HCT116 (cell line): ENCODE results near the gene EML1. TPM values are rescaled to one million over a fixed set of nuclear protein-coding genes. Genes with fewer than 3 reads are reported as not detected.

Experiments used
- ATAC-seq: fragments of 200-7000 bp; cut with Tn5 transposase; 2 replicates; pipeline ENCODE4 v1.9.1; 2020; ENCODE audit warnings: mild to moderate bottlenecking, moderate library complexity
- BruUV-seq: library from RNA; stranded (reverse); fragments of 400-500 nt; replicated peaks from 2 replicates; lab custom pipeline; 2021; lab: Mats Ljungman, UMichigan
- CTCF ChIA-PET: fragments of 300-600 bp; sonication (Branson Sonifier 250); formaldehyde crosslinking; loops from one replicate; lab custom pipeline; 2021; ENCODE audit warnings: antibody characterized with exemption; lab: Charles Lee
- POLR2A ChIA-PET: fragments of 300-600, 350-600 bp; sonication (Branson Sonifier 250); formaldehyde crosslinking; loops from one replicate; lab custom pipeline; 2021; ENCODE audit warnings: antibody characterized with exemption; lab: Charles Lee
- RAD21 ChIA-PET, 2 experiments: fragments of 300-600 bp; sonication (Branson Sonifier 250); formaldehyde crosslinking; loops; one replicate each; lab custom pipeline; 2023; ENCODE audit warnings: low total read pairs in 2 of 2; ENCODE audit not compliant: uncharacterized antibody in 2 of 2, unreplicated experiment in 2 of 2, low non-redundant PET in 1 of 2; lab: Charles Lee
- DNase-seq: peaks from one replicate; pipeline ENCODE4 v3.0.0-alpha.2; 2010; ENCODE audit warnings: low read depth, low spot score
- H2AFZ ChIP-seq: fragments of 200-600 bp; shearing (Covaris generic), sonication (generic); 2 replicates; pipeline ENCODE4 v1.6.1; 2017; ENCODE audit warnings: low read depth, mixed run types, mixed read lengths, antibody characterized with exemption, low read length; ENCODE audit not compliant: poor library complexity, severe bottlenecking
- H3K27ac ChIP-seq: 2 replicates; pipeline ENCODE4 v1.5.1; 2012; ENCODE audit warnings: low read depth, low read length
- H3K27me3 ChIP-seq: fragments of 200-600 bp; sonication (generic); 2 replicates; pipeline ENCODE4 v1.6.1; 2016; ENCODE audit warnings: mixed run types, low read length, mixed read lengths; ENCODE audit not compliant: insufficient read depth
- H3K36me3 ChIP-seq, 2 experiments: fragments of 200-500 bp in 1 of 2; fragments of 200-600 bp in 1 of 2; sonication (Bioruptor generic) in 1 of 2; sonication (generic) in 1 of 2; 2 replicates each; pipeline versions ENCODE4 v1.5.1 to v1.6.1; 2014 to 2016; ENCODE audit warnings: low read length in 2 of 2, inconsistent platforms in 1 of 2, mixed read lengths in 1 of 2, mixed run types in 1 of 2; ENCODE audit not compliant: insufficient read depth in 2 of 2, control insufficient read depth in 1 of 2
- H3K4me1 ChIP-seq, 2 experiments: fragments of 200-600 bp in 1 of 2; sonication (generic) in 1 of 2; 2 replicates each; pipeline versions ENCODE4 v1.5.1 to v1.6.1; 2012 to 2017; ENCODE audit warnings: low read length in 2 of 2, inconsistent platforms in 1 of 2, mild to moderate bottlenecking in 1 of 2, mixed read lengths in 1 of 2, mixed run types in 1 of 2, moderate library complexity in 1 of 2; ENCODE audit not compliant: insufficient read depth in 2 of 2, control insufficient read depth in 1 of 2
- H3K4me2 ChIP-seq: fragments of 200-600 bp; sonication (generic); 2 replicates; pipeline ENCODE4 v1.6.1; 2017; ENCODE audit warnings: mixed run types, low read length, mixed read lengths
- H3K4me3 ChIP-seq, 2 experiments: fragments of 200-600 bp in 1 of 2; sonication (generic) in 1 of 2; replicated peaks in 1 of 2; 2 replicates each; pipeline ENCODE4 v1.5.1; 2011 to 2016; ENCODE audit warnings: low read length in 2 of 2, control low read depth in 1 of 2, low read depth in 1 of 2, mild to moderate bottlenecking in 1 of 2, mixed read lengths in 1 of 2, mixed run types in 1 of 2
- H3K79me2 ChIP-seq: fragments of 200-600 bp; sonication (generic); 2 replicates; pipeline ENCODE4 v1.6.1; 2017; ENCODE audit warnings: mild to moderate bottlenecking, mixed run types, low read length, moderate library complexity, mixed read lengths; ENCODE audit not compliant: insufficient read depth
- H3K9ac ChIP-seq: fragments of 200-600 bp; sonication (generic); 2 replicates; pipeline ENCODE4 v1.6.1; 2016; ENCODE audit warnings: low read length, mixed read lengths
- H3K9me2 ChIP-seq: fragments of 200-600 bp; sonication (generic), shearing (Covaris generic); 2 replicates; pipeline ENCODE4 v1.6.1; 2017; ENCODE audit warnings: mixed run types, mild to moderate bottlenecking, moderate library complexity; ENCODE audit not compliant: insufficient read depth
- H3K9me3 ChIP-seq, 2 experiments: fragments of 200-500 bp in 1 of 2; fragments of 200-600 bp in 1 of 2; sonication (Bioruptor generic) in 1 of 2; sonication (generic) in 1 of 2; 2 replicates each; pipeline ENCODE4 v1.6.1; 2014 to 2017; ENCODE audit warnings: low read length in 2 of 2, mixed read lengths in 2 of 2, inconsistent platforms in 1 of 2, low read depth in 1 of 2, mild to moderate bottlenecking in 1 of 2, mixed run types in 1 of 2, moderate library complexity in 1 of 2; ENCODE audit not compliant: control insufficient read depth in 1 of 2, insufficient read depth in 1 of 2
- H4K20me1 ChIP-seq: fragments of 200-600 bp; sonication (generic), shearing (Covaris generic); 2 replicates; pipeline ENCODE4 v1.6.1; 2017; ENCODE audit warnings: mixed run types, mild to moderate bottlenecking, moderate library complexity; ENCODE audit not compliant: insufficient read depth
- CBX3 ChIP-seq: IDR thresholded peaks from 2 replicates; pipeline ENCODE4 v1.6.1; 2012; ENCODE audit warnings: low read depth
- CEBPB ChIP-seq: IDR thresholded peaks from 2 replicates; pipeline ENCODE4 v1.6.1; 2012; ENCODE audit warnings: low read depth
- EGR1 ChIP-seq: IDR thresholded peaks from 2 replicates; pipeline ENCODE4 v1.6.1; 2012; ENCODE audit warnings: low read depth
- ELF1 ChIP-seq: IDR thresholded peaks from 2 replicates; pipeline ENCODE4 v1.6.1; 2012; ENCODE audit warnings: low read depth, borderline replicate concordance
- EZH2 ChIP-seq: fragments of 200-600 bp; sonication (generic); IDR thresholded peaks from 2 replicates; pipeline ENCODE4 v1.6.1; 2017; ENCODE audit warnings: antibody characterized with exemption, mixed run types
- EZH2phosphoT487 ChIP-seq: fragments of 200-600 bp; IDR thresholded peaks from 2 replicates; pipeline ENCODE4 v1.6.1; 2018; ENCODE audit warnings: antibody characterized with exemption, borderline replicate concordance
- FOSL1 ChIP-seq: IDR thresholded peaks from 2 replicates; pipeline ENCODE4 v1.6.1; 2012; ENCODE audit warnings: low read depth
- JUND ChIP-seq: IDR thresholded peaks from 2 replicates; pipeline ENCODE4 v1.6.1; 2012
- POLR2A ChIP-seq: IDR thresholded peaks from 2 replicates; pipeline ENCODE4 v1.7.0; 2011; ENCODE audit warnings: borderline replicate concordance; ENCODE audit not compliant: insufficient read depth, insufficient read length; ENCODE audit errors: extremely low read depth
- POLR2AphosphoS5 ChIP-seq: IDR thresholded peaks from 2 replicates; pipeline ENCODE4 v1.6.1; 2011; ENCODE audit warnings: mild to moderate bottlenecking, low read depth, low read length, moderate library complexity
- RAD21 ChIP-seq: IDR thresholded peaks from 2 replicates; pipeline ENCODE4 v1.6.1; 2012; ENCODE audit warnings: low read depth, mild to moderate bottlenecking
- SIN3A ChIP-seq: IDR thresholded peaks from 2 replicates; pipeline ENCODE4 v1.6.1; 2012; ENCODE audit warnings: low read depth
- SP1 ChIP-seq: IDR thresholded peaks from 2 replicates; pipeline ENCODE4 v1.6.1; 2012; ENCODE audit warnings: low read depth
- SRF ChIP-seq: IDR thresholded peaks from 2 replicates; pipeline ENCODE4 v1.6.1; 2012; ENCODE audit warnings: low read depth
- ZFX ChIP-seq: fragments of 450-650 bp; IDR thresholded peaks from 2 replicates; pipeline ENCODE4 v1.6.1; 2017
- ZNF274 ChIP-seq: fragments of 200-500 bp; sonication (Bioruptor generic); IDR thresholded peaks from 2 replicates; pipeline ENCODE4 v1.6.1; 2014; ENCODE audit warnings: mild to moderate bottlenecking, low read depth, low read length, inconsistent platforms
- intact Hi-C: fragments of 100-400 bp; cut with micrococcal nuclease; formaldehyde crosslinking; loops from 2 replicates; pipeline ENCODE4 v1.10.0; 2022
- total RNA-seq: library from RNA; stranded (reverse); gene quantifications from one replicate; pipeline ENCODE4 v1.2.1, GENCODE V29; 2021; ENCODE audit not compliant: unreplicated experiment
- TF ChIP-seq, protein P1 (sequence below), 3 experiments: fragments of 200-600 bp in 1 of 3; sonication (generic) in 1 of 3; IDR thresholded peaks in 2 of 3; conservative IDR thresholded peaks in 1 of 3; 2 replicates each; pipeline ENCODE4 v1.5.1; 2012 to 2017; ENCODE audit warnings: low read depth in 2 of 3, low read length in 2 of 3, antibody characterized with exemption in 1 of 3, borderline replicate concordance in 1 of 3, control low read depth in 1 of 3, mild to moderate bottlenecking in 1 of 3, mixed read lengths in 1 of 3, mixed run types in 1 of 3, moderate library complexity in 1 of 3; ENCODE audit not compliant: insufficient read depth in 1 of 3
- TF ChIP-seq, protein P2 (sequence below): IDR thresholded peaks from 2 replicates; pipeline ENCODE4 v1.6.1; 2011; ENCODE audit warnings: mild to moderate bottlenecking, low read length, moderate library complexity; ENCODE audit not compliant: insufficient replicate concordance; ENCODE audit errors: extremely low read depth
- TF ChIP-seq, protein P3 (sequence below): IDR thresholded peaks from 2 replicates; pipeline ENCODE4 v1.6.1; 2012
- TF ChIP-seq, protein P4 (sequence below): IDR thresholded peaks from 2 replicates; pipeline ENCODE4 v1.6.1; 2012

Gene EML1
- total RNA-seq, 1 experiment from 2014 or later: 7.4 TPM

DNA sequence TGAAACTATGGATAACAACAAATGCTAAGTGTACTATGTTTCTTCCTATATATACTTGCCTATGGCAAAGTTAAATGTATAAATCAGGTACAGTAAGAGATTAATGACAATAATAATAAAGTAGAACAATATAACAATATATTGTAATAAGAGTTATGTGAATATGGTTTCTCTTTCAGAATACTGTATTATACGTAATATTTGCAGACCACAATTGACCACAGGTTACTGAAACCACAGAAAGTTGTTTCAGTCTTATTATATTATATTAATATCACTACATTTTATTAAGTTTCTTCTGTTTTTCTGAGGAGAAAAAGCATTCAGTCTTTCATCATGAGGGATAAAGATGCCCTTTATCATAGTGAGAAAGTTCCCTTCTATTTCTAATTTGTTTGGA is 131.2 kb downstream of the EML1 start (continued):
- TF ChIP-seq, protein P1, sequence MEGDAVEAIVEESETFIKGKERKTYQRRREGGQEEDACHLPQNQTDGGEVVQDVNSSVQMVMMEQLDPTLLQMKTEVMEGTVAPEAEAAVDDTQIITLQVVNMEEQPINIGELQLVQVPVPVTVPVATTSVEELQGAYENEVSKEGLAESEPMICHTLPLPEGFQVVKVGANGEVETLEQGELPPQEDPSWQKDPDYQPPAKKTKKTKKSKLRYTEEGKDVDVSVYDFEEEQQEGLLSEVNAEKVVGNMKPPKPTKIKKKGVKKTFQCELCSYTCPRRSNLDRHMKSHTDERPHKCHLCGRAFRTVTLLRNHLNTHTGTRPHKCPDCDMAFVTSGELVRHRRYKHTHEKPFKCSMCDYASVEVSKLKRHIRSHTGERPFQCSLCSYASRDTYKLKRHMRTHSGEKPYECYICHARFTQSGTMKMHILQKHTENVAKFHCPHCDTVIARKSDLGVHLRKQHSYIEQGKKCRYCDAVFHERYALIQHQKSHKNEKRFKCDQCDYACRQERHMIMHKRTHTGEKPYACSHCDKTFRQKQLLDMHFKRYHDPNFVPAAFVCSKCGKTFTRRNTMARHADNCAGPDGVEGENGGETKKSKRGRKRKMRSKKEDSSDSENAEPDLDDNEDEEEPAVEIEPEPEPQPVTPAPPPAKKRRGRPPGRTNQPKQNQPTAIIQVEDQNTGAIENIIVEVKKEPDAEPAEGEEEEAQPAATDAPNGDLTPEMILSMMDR (IDR thresholded peaks at IDR 0.05 in 2 of 3, conservative IDR thresholded peaks at IDR 0.05 in 1 of 3; ENCODE audit: borderline replicate concordance in 1 of 3, insufficient read depth in 1 of 3, low read depth in 2 of 3, low read length in 2 of 3): no peak
- no peak for TF ChIP-seq ZNF274
- no peak for TF ChIP-seq SP1
- no peak for TF ChIP-seq SRF
- TF ChIP-seq CEBPB: no peak
- no peak for TF ChIP-seq ELF1
- no peak for TF ChIP-seq FOSL1
- no peak for TF ChIP-seq RAD21
- TF ChIP-seq EZH2phosphoT487: no peak
- TF ChIP-seq ZFX: no peak

DNA sequence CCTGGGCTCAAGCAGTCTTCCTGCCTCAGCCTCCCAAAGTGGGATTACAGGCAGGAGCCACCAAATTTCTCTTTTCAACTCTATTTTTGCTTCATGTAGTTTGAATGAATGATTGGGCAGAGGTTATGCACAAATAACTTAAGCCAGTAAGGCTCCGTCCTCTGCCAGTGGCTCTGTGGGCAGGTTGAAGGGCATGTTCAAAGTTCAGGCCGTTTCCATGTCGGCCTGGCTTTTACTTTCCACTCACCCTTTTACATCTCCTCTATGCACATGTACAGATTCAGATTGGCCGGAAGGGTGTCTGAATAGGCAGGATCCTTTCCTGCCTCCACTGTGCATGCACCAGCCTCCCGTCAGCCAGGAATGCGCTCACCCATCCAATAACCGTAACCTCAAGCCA is 132.3 kb downstream of the EML1 start:
- RAD21 ChIA-PET: no interaction called here
- Histone ChIP-seq H3K36me3 (no peaks in the 10 kb centered on the region), H3K9me3 (peaks cover 0 to 10% of the 10 kb centered on the region in 2 experiments; a peak in 1 of 4 replicates), H3K9me2 (no peaks in the 10 kb centered on the region), H3K27me3 (no peaks in the 10 kb centered on the region), H2AFZ (no peak overlapping the region), H3K79me2 (no peaks in the 10 kb centered on the region), H3K27ac (no peak overlapping the region), H3K4me3 (no peak overlapping the region), H4K20me1 (no peaks in the 10 kb centered on the region), H3K4me2 (no peak overlapping the region), H3K9ac (no peak overlapping the region), H3K4me1 (no peaks in the 10 kb centered on the region)
- POLR2A ChIA-PET: no interaction called here
- intact Hi-C loops: no loop called here
- ATAC-seq (no peak), DNase-seq (no peak)
- BruUV-seq: no TSS peak
- CTCF ChIA-PET: no interaction called here
- TF ChIP-seq ELF1: no peak
- TF ChIP-seq, protein P1 (IDR thresholded peaks at IDR 0.05 in 2 of 3, conservative IDR thresholded peaks at IDR 0.05 in 1 of 3; ENCODE audit: borderline replicate concordance in 1 of 3, insufficient read depth in 1 of 3, low read depth in 2 of 3, low read length in 2 of 3): no peak
- TF ChIP-seq POLR2AphosphoS5: no peak
- TF ChIP-seq SIN3A: no peak
- TF ChIP-seq RAD21: no peak
- no peak for TF ChIP-seq EZH2
- TF ChIP-seq SP1: no peak
- TF ChIP-seq CBX3: no peak
- TF ChIP-seq ZNF274: no peak
- TF ChIP-seq CEBPB: no peak
- TF ChIP-seq, protein P2, sequence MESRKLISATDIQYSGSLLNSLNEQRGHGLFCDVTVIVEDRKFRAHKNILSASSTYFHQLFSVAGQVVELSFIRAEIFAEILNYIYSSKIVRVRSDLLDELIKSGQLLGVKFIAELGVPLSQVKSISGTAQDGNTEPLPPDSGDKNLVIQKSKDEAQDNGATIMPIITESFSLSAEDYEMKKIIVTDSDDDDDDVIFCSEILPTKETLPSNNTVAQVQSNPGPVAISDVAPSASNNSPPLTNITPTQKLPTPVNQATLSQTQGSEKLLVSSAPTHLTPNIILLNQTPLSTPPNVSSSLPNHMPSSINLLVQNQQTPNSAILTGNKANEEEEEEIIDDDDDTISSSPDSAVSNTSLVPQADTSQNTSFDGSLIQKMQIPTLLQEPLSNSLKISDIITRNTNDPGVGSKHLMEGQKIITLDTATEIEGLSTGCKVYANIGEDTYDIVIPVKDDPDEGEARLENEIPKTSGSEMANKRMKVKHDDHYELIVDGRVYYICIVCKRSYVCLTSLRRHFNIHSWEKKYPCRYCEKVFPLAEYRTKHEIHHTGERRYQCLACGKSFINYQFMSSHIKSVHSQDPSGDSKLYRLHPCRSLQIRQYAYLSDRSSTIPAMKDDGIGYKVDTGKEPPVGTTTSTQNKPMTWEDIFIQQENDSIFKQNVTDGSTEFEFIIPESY: no peak
- TF ChIP-seq, protein P3, sequence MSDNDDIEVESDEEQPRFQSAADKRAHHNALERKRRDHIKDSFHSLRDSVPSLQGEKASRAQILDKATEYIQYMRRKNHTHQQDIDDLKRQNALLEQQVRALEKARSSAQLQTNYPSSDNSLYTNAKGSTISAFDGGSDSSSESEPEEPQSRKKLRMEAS: no peak
- TF ChIP-seq EGR1: no peak
- TF ChIP-seq JUND: no peak
- no peak for TF ChIP-seq FOSL1
- no peak for TF ChIP-seq POLR2A
- TF ChIP-seq, protein P4, sequence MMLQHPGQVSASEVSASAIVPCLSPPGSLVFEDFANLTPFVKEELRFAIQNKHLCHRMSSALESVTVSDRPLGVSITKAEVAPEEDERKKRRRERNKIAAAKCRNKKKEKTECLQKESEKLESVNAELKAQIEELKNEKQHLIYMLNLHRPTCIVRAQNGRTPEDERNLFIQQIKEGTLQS: no peak
- TF ChIP-seq ZFX: no peak
